Jurkat, Clone E6-1 (cell line): ENCODE data around the gene NAGLU.

ENCODE experiments used
- DNase-seq: peaks from one replicate; pipeline ENCODE4 v3.0.0-alpha.2; 2011; ENCODE audit warnings: low read depth, low spot score
- H3K4me3 ChIP-seq: 2 replicates; pipeline ENCODE4 v1.5.1; 2011; ENCODE audit warnings: mild to moderate bottlenecking, low read length, control low read depth, moderate library complexity

Gene NAGLU

DNA sequence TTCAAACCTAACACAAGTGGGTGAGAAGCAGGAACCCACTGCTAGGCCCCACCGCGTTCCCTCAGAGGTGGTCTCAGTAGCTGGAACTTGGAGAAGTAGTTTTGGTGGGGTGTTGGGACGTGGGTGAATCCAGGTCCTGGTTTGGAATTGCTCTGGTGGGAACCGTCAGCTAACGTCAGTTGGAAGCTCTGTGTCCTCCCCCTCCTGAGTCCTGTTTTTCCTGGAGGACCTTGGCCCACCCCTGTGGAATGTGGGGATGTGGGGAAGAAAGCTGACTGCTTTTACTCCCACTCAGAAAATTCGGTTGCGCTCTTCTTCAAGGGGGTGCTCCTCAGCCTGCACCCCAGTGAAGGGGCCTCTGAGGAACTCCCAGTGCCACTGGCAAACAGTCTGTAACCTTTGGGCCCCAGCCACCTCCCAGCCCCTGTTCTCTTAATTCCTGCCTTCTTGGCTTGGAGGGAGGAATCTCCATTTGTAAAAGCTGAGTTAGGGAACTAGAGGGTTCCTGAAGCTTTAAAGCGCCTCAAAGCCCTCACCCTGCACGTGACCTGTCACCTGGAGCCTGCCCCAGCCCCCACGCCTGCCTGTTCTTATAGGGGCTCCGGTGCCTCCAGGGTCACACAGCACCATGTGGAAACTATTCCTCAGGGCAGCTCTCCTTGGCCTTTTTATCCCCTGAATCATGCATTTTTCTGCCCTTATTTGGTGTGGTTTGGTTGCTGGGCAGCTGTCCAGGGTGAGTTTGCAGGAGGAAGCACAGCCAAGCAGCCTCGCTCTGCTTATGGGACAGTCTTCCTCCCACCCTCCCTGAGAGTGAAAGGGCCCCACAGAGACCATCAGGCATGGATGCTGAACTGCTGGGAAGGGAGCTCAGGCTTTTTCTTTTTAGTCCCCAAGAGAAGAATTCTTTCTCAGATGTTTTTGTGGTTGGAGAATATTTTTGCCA, 16.2 kb upstream of the NAGLU start:
- no peak overlapping the region for H3K4me3 ChIP-seq
- DNase-seq: no peak

DNA sequence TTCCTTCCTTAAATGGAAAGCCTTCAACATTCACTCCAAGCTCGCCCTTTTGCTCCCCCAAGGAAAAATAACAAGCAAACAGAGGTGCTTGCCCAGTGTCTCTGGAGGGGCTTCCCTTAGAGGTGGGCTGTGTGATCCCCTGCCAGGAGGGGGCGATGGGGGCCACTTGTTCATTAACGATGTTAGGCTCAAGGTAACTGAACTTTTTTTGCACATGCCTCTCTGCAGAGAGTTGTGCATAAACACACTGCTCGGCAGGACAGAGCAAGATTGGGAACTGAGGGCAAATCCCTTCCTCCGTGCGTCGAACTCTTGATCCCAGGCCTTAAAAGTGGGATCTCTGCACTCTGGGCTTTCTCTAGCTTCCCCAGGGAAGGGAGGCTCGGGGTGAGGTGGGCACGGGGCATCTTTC, 15.5 kb upstream of the NAGLU start:
- H3K4me3 ChIP-seq: no peak overlapping the region
- DNase-seq: no peak

DNA sequence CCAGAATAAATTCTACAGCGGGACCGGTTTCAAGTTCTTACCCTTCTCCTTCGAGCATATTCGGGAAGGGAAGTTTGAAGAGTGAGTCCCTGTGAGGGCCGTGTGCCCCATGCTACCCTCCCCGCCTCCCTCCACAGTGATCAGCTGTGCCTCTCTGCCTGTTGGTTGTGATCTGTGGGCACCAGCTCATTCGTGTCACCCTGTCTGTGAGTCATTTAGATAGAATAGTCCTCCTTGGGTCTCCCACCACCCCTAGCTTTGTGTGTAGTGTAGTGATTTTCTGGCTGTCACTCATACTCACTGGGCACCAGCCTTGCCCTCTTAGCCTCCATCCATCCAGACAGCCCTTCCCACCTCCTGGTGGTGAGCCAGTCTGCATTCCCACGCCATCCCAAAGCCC, 15.0 kb upstream of the NAGLU start:
- no peak for DNase-seq

DNA sequence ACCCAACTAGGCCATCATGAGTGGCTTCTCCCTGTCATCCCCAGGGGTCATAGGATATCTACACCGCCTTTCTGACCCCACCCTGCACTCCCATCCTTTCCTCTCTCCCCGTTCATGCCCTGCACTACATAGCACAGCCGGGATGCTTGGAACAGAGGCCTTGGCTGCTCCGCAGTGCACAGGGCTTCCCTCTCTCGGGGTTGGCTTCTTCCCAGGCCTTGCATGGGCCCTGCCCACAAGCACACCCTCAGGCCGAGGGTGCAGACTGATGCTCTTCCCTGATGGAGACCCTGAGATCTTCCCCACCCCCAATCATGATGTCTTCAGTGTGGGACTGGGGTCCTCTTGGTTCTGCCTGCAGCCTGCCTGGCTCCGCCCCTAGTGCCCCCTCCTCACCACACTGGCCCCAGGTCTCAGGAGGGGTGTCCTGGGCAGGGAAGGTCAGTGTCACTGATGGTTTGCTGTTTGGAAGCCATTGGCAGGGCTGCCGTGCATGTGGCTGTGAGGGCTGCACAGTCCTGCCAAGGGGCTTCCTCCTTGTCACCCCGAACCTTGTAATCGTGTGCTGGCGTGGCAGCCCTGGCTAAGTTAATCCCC, 14.3 kb upstream of the NAGLU start:
- no peak overlapping the region for H3K4me3 ChIP-seq
- no peak for DNase-seq

More for the DNA sequence above, 15.0 kb upstream of the NAGLU start:
- no peak overlapping the region for H3K4me3 ChIP-seq

GRCh38 chr17:42522263-42522790, 13.7 kb upstream of the NAGLU start:
- no peak overlapping the region for H3K4me3 ChIP-seq
- DNase-seq: no peak

- H3K4me3 ChIP-seq: no peak overlapping the region
- no peak for DNase-seq
Observed at GRCh38 chr17:42522798-42523278, 13.2 kb upstream of the NAGLU start.

- DNase-seq: no peak
- H3K4me3 ChIP-seq: no peak overlapping the region
Observed at GRCh38 chr17:42525221-42525620, 10.8 kb upstream of the NAGLU start.

DNA sequence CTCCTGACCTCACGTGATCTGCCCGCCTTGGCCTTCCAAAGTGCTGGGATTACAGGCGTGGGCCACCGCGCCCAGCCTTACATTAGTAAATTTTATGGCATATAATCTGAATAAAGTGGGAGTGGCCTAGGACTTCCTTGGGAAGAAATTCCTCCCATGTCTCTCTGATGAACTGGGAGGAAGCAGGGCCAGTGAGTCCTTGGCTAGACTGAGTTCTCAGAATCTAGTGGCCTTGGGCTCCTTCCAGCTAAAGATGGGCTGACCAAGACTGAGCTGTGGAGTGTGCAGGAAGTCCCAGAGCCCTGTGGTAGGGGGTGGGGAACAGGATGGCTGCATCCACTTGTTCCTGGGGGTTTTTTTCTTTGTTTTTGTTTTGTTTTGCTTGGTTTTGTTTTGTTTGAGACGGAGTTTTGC, 10.0 kb upstream of the NAGLU start:
- no peak overlapping the region for H3K4me3 ChIP-seq
- DNase-seq: no peak

GRCh38 chr17:42527932-42528331, 8.1 kb upstream of the NAGLU start:
- no peak overlapping the region for H3K4me3 ChIP-seq
- no peak for DNase-seq

GRCh38 chr17:42529061-42529460, 7.0 kb upstream of the NAGLU start:
- no peak for DNase-seq
- H3K4me3 ChIP-seq: no peak overlapping the region

DNA sequence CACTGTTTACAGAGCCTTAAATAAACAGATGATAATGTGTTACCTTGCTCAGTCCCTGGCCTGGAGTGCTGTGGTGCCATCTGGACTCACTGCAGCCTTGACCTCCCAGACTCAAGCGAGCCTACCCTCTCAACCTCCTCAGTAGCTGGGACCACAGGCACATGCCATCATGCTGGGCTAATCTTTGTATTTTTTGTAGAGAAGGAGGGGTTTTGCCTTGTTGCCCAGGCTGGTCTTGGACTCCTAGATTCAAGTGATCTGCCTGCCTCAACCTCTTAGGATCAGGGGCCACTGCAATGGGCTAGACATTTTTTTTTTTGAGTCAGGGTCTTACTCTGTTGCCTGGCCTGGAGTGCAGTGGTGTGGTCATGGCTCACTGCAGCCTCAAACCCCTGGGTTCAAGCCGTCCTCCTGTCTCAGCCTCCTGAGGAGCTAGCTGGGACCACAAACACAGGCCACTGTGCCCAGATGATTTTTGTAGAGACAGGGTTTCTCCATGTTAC, 5.0 kb upstream of the NAGLU start:
- DNase-seq: no peak

DNA sequence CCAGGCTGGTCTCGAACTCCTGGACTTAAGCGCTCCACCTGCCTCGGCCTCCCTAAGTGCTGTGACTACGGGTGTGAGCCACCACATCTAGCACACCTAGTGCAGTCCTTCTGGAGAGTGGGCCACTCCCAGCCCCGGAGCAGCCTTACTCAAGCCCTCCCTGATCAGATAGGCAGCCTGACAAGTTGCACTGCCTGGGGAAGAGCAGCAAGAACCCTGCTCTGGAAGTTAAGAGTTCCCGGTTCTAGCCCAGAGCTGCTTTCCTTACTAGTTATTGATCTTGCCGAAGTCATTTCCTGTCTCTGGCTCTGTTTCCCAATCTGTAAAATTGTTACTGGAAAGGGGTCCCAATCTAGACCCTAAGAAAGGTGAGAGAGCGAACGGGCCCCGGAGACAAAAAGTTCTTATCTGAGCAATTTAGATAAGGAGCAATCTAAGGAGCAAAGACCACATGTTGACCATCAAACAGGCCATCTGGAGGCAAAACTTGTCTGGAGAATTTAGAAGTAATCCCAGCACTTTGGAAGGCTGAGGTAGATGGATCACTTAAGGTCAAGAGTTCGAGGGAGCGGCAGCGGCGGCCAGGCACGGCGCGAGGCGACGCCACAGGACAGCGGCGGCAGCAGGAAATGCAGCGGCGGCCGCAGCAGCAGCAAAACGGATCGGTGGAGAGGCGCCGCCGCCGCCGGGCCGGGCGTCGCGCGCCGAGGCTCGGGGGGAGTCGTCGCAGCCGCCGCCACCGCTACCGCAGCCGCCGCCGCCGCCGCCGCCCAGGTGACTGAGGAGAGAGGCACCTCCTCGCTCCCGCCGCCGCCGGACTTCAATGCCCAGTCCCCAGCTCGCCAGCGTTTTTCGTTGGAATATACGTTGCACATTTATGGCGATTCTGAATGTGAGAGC, 4.3 kb upstream of the NAGLU start:
- no peak for DNase-seq
- peak overlapping the region; percentile 47 for H3K4me3 ChIP-seq

More for the DNA sequence above, 5.0 kb upstream of the NAGLU start:
- H3K4me3 ChIP-seq: no peak overlapping the region

- peak overlapping the region; percentile 58 for H3K4me3 ChIP-seq
- DNase-seq: no peak
Observed at GRCh38 chr17:42535155-42536047, 640 bp upstream of the NAGLU start.

- H3K4me3 ChIP-seq: peak overlapping the region; percentile 58
- DNase-seq: no peak
Observed at GRCh38 chr17:42536372-42537155, 523 bp downstream of the NAGLU start.

DNA sequence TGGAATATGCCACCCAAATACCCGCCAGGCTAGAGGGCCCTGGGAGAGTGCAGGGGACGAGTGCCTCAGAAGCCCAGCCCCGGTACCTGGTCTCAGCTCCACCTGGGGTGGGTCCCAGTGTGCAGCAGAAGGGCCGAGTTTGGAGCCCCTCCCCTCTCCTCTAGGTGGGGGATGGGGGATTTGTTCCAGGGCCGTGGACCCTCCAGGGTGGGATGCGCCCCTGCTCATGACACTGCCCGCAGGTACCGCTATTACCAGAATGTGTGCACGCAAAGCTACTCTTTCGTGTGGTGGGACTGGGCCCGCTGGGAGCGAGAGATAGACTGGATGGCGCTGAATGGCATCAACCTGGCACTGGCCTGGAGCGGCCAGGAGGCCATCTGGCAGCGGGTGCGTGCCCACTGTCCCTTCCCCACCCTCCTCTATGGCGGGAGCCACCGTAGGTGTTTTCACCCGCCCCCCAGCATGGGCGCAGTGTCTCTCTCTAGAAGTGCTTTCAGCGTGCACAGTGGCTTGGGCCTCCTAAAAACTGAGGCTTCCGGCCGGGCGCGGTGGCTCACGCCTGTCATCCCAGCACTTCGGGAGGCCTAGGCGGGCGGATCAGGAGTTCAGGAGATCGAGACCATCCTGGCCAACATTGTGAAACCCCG, 1.2 kb downstream of the NAGLU start:
- no peak for DNase-seq
- H3K4me3 ChIP-seq: peak overlapping the region; percentile 58

DNA sequence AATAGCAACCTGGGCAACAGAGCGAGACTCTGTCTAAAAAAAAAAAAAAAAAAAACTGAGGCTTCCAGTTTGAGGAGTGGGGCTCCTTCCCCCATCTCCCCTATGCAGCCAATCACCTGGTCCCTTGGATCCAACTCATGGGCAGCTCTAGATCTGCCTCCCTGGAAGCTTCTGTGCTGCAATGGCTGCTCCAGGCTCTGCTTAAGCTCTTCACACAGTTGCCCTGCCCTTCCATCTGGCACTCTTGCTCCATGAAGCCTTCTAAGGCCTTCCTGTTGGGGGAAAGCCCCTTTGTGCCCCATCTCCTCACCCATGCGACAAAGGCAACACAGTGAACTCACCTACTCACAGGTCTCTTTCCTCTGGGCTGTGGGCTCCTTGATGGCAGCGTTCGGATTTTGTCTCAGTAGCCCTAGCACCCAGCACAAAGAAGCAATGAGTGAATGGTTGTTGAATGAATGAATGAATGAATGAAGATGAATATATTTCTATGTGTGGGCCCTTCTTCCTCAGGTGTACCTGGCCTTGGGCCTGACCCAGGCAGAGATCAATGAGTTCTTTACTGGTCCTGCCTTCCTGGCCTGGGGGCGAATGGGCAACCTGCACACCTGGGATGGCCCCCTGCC, 1.9 kb downstream of the NAGLU start:
- H3K4me3 ChIP-seq: no peak overlapping the region
- DNase-seq: no peak
